H1 (cell line): ENCODE data around the gene THADA. TPM values are rescaled to one million over a fixed set of nuclear protein-coding genes. Genes with fewer than 3 reads are reported as not detected.

ENCODE experiments used
- BACH1 ChIP-seq: IDR thresholded peaks from 2 replicates; pipeline ENCODE4 v1.6.1; 2012; ENCODE audit warnings: low read length, improper control_type of control experiment
- EGR1 ChIP-seq: IDR thresholded peaks from 2 replicates; pipeline ENCODE4 v1.6.1; 2011; ENCODE audit warnings: low read depth, low read length, borderline replicate concordance
- GABPA ChIP-seq: IDR thresholded peaks from 2 replicates; pipeline ENCODE4 v1.6.1; 2011; ENCODE audit warnings: mild to moderate bottlenecking, low read length, moderate library complexity, borderline replicate concordance; ENCODE audit not compliant: insufficient read depth
- polyA plus RNA-seq, 7 experiments: library from polyadenylated mRNA; depleted of rRNA in 3 of 7; stranded (reverse) in 5 of 7; unstranded in 2 of 7; fragments of >200 nt in 5 of 7; fragments of 200-250 nt in 2 of 7; gene quantifications; 1 replicate in 5 of 7; 2 replicates in 1 of 7; 4 replicates in 1 of 7; pipeline versions ENCODE4 v1.2.1 to v1.2.3, GENCODE V29; 2011 to 2013; ENCODE audit warnings: missing spikeins in 2 of 7, mixed read lengths in 2 of 7
- total RNA-seq: library from RNA; stranded (reverse); fragmentation: NEBNext Ultra II Directional; extraction: Animal tissue kit (Norgen Biotek cat#: 25700); gene quantifications from 2 replicates; pipeline ENCODE4 v1.2.1, GENCODE V29; 2021

The THADA gene
- total and polyA plus RNA-seq, 2 of the 8 experiments (the other 6 are each of a cell fraction or from before 2014, with no cell fraction given), result 22.4 to 26.8 TPM

DNA sequence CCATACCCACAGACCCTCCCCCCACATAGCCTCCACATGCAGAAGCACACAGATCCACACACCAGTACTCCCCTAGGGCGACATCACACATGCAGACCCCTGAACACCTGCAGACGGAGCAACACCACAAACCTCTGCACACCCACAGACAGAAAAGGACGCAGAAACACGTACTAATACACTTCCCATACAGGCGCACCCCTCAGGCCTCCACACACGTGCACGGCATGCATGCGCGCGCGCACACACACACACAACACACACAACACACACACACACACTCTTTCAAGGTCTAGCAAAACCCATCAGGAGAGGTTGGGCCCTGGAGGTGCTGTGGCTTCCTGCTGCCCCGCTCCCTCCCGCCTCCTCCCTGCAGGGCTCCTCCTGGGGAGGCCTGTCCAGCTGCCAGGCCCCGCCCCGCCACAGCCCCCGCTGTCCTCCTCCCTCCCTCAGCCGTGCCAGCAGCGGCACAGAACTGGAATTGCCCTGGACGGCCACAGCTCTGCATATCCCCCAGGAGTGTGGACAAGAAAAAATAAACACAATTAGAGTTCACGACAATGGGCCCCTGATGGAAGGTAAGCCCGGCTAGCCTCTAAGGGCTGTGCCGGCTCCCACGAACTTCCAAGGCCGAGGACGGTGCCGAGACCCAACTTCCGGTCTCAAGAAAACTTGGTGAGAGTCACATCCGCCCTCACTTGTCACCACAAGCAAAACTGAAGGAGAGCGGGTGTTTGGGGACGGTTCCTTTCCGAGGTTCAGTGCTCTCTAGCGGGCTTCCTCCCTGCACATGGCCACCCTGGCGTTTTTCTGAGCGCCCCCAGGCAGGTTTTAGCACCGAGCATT, 376.2 kb downstream of the THADA start (continued):
- no peak for TF ChIP-seq EGR1
- TF ChIP-seq GABPA, result no peak
- no peak for TF ChIP-seq BACH1
